ENCODE data around the gene CELA2B.

Gene CELA2B

GRCh38 chr1:15501208-15502032 is 25.5 kb downstream of the CELA2B start:
- ChIA-PET CTCF (interaction anchor here (0.8 to 1.6 kb wide), 8 partner anchors 9 to 178 kb away, joined by 3 to 5 read pairs (median 3); no protein-coding TSS in a partner anchor), POLR2A (no interaction called here)
- H3K4me3 ChIP-seq (ENCODE audit: low read depth, low read length) = no peak overlapping the region
- TF ChIP-seq CTCF (IDR thresholded peaks at IDR 0.05; ENCODE audit: insufficient read depth, low read length, missing control alignments) = peak; percentile 80
- DNase-seq (ENCODE audit: low read depth, low spot score) = no peak

- TF ChIP-seq CTCF (IDR thresholded peaks at IDR 0.05; ENCODE audit: insufficient read depth, low read length, missing control alignments) = no peak
- no peak overlapping the region for H3K4me3 ChIP-seq (ENCODE audit: low read depth, low read length)
- ChIA-PET POLR2A (no interaction called here), CTCF (interaction anchor here (1.5 to 1.9 kb wide), 2 partner anchors 9 to 180 kb away, joined by 5 to 7 read pairs; no protein-coding TSS in a partner anchor)
- no peak for DNase-seq (ENCODE audit: low read depth, low spot score)
Measured at GRCh38 chr1:15504436-15504835, 28.5 kb downstream of the CELA2B start.

GRCh38 chr1:15506831-15507230 is 30.9 kb downstream of the CELA2B start:
- POLR2A ChIA-PET = no interaction called here
- DNase-seq (ENCODE audit: low read depth, low spot score) = no peak
- no peak for TF ChIP-seq CTCF (IDR thresholded peaks at IDR 0.05; ENCODE audit: insufficient read depth, low read length, missing control alignments)
- H3K4me3 ChIP-seq (ENCODE audit: low read depth, low read length) = no peak overlapping the region
- CTCF ChIA-PET = no interaction called here

- no peak overlapping the region for H3K4me3 ChIP-seq (ENCODE audit: low read depth, low read length)
- DNase-seq (ENCODE audit: low read depth, low spot score) = no peak
- ChIA-PET CTCF (no interaction called here), POLR2A (no interaction called here)
- TF ChIP-seq CTCF (IDR thresholded peaks at IDR 0.05; ENCODE audit: insufficient read depth, low read length, missing control alignments) = no peak
Measured at GRCh38 chr1:15507278-15507677, 31.4 kb downstream of the CELA2B start.

GRCh38 chr1:15508700-15509487 is 33.0 kb downstream of the CELA2B start:
- ChIA-PET CTCF (interaction anchor here (1.0 to 1.4 kb wide), 3 partner anchors 9 to 204 kb away, joined by 3 to 5 read pairs (median 5); no protein-coding TSS in a partner anchor), POLR2A (no interaction called here)
- no peak overlapping the region for H3K4me3 ChIP-seq (ENCODE audit: low read depth, low read length)
- TF ChIP-seq CTCF (IDR thresholded peaks at IDR 0.05; ENCODE audit: insufficient read depth, low read length, missing control alignments) = no peak
- no peak for DNase-seq (ENCODE audit: low read depth, low spot score)

- H3K4me3 ChIP-seq (ENCODE audit: low read depth, low read length) = no peak overlapping the region
- CTCF ChIA-PET = interaction anchor here (0.8 to 1.4 kb wide), 2 partner anchors 8 to 10 kb away, joined by 4 to 5 read pairs; no protein-coding TSS in a partner anchor
- TF ChIP-seq CTCF (IDR thresholded peaks at IDR 0.05; ENCODE audit: insufficient read depth, low read length, missing control alignments) = no peak
- no peak for DNase-seq (ENCODE audit: low read depth, low spot score)
- POLR2A ChIA-PET = no interaction called here
Measured at GRCh38 chr1:15509586-15509985, 33.7 kb downstream of the CELA2B start.

All from AG04449 (cell line).